Neural cell (in vitro differentiated cells): ENCODE measurements around the gene LYAR. TPM values are rescaled to one million over a fixed set of nuclear protein-coding genes. Genes with fewer than 3 reads are reported as not detected.
"Not testable (repeated sequence)": the region's sequence is repeated elsewhere in the genome, so short reads cannot be mapped to it uniquely, and the experiment has no call there.

Experiments used
- H2AFZ ChIP-seq: fragments of 200-600, 300-800 bp; sonication (generic), shearing (Covaris generic); 2 replicates; pipeline ENCODE4 v1.6.0; 2014; ENCODE audit warnings: low read depth, mild to moderate bottlenecking, antibody characterized with exemption, low read length, moderate library complexity
- H3F3A ChIP-seq: fragments of 200-600 bp; shearing (Covaris generic); 2 replicates; pipeline ENCODE4 v1.6.1; 2016; ENCODE audit warnings: mild to moderate bottlenecking, moderate library complexity, mixed read lengths, antibody characterized with exemption, low read length; ENCODE audit not compliant: insufficient read depth, poor library complexity, severe bottlenecking
- H3K27ac ChIP-seq: fragments of 200-600, 300-800 bp; sonication (generic), shearing (Covaris generic); 2 replicates; pipeline ENCODE4 v1.5.1; 2014; ENCODE audit warnings: mild to moderate bottlenecking, low read length, moderate library complexity
- H3K27me3 ChIP-seq: fragments of 300-800, 200-600 bp; sonication (generic), shearing (Covaris generic); 2 replicates; pipeline ENCODE4 v1.6.0; 2014; ENCODE audit warnings: mild to moderate bottlenecking, low read depth, low read length, moderate library complexity; ENCODE audit not compliant: insufficient read depth
- H3K36me3 ChIP-seq: fragments of 300-800, 200-600 bp; sonication (generic), shearing (Covaris generic); 2 replicates; pipeline ENCODE4 v1.5.1; 2014; ENCODE audit warnings: mild to moderate bottlenecking, antibody characterized with exemption, low read length, moderate library complexity; ENCODE audit not compliant: insufficient read depth
- H3K4me2 ChIP-seq: fragments of 300-800, 200-600 bp; sonication (generic), shearing (Covaris generic); 2 replicates; pipeline ENCODE4 v1.6.0; 2014; ENCODE audit warnings: mild to moderate bottlenecking, low read length
- H3K4me3 ChIP-seq: fragments of 300-800, 200-600 bp; sonication (generic), shearing (Covaris generic); 2 replicates; pipeline ENCODE4 v1.5.1; 2014; ENCODE audit warnings: mild to moderate bottlenecking, low read length, moderate library complexity
- H3K79me2 ChIP-seq: fragments of 200-600 bp; shearing (Covaris generic); replicated peaks from 2 replicates; pipeline ENCODE4 v1.6.0; 2014; ENCODE audit warnings: mild to moderate bottlenecking, low read length, moderate library complexity; ENCODE audit not compliant: insufficient read depth
- H3K9ac ChIP-seq: fragments of 300-800, 200-600 bp; sonication (generic), shearing (Covaris generic); 2 replicates; pipeline ENCODE4 v1.6.1; 2016; ENCODE audit warnings: mild to moderate bottlenecking, low read length, mixed read lengths
- H3K9me2 ChIP-seq: fragments of 200-600 bp; shearing (Covaris generic); 2 replicates; pipeline ENCODE4 v1.6.1; 2016; ENCODE audit warnings: mild to moderate bottlenecking, low read length, mixed read lengths; ENCODE audit not compliant: insufficient read depth
- H3K9me3 ChIP-seq: fragments of 200-600, 300-800 bp; sonication (generic), shearing (Covaris generic); 2 replicates; pipeline ENCODE4 v1.6.1; 2016; ENCODE audit warnings: mild to moderate bottlenecking, mixed run types, low read length, moderate library complexity, mixed read lengths
- H4K20me1 ChIP-seq: fragments of 200-600 bp; shearing (Covaris generic); 2 replicates; pipeline ENCODE4 v1.6.1; 2016; ENCODE audit warnings: mild to moderate bottlenecking, mixed run types; ENCODE audit not compliant: insufficient read depth
- EP300 ChIP-seq: fragments of 450-650 bp; conservative IDR thresholded peaks from 2 replicates; pipeline ENCODE4 v1.6.1; 2014; ENCODE audit warnings: antibody characterized with exemption, mild to moderate bottlenecking, moderate library complexity; ENCODE audit not compliant: poor library complexity, severe bottlenecking
- EZH2 ChIP-seq: fragments of 200-600, 300-800 bp; shearing (Covaris generic), sonication (generic); IDR thresholded peaks from 2 replicates; pipeline ENCODE4 v1.6.1; 2014; ENCODE audit warnings: antibody characterized with exemption, low read length, borderline replicate concordance, mild to moderate bottlenecking; ENCODE audit not compliant: insufficient read depth, poor library complexity, severe bottlenecking
- MXI1 ChIP-seq: fragments of 450-650 bp; conservative IDR thresholded peaks from 2 replicates; pipeline ENCODE4 v1.6.1; 2014; ENCODE audit warnings: antibody characterized with exemption, mild to moderate bottlenecking; ENCODE audit not compliant: poor library complexity, severe bottlenecking
- POLR2AphosphoS5 ChIP-seq: IDR thresholded peaks from 2 replicates; pipeline ENCODE4 v1.6.1; 2012
- RAD21 ChIP-seq: fragments of 450-650 bp; conservative IDR thresholded peaks from 2 replicates; pipeline ENCODE4 v1.6.1; 2014; ENCODE audit warnings: antibody characterized with exemption, mild to moderate bottlenecking, moderate library complexity
- REST ChIP-seq: IDR thresholded peaks from 2 replicates; pipeline ENCODE4 v1.6.1; 2012; ENCODE audit warnings: borderline replicate concordance
- SMC3 ChIP-seq: fragments of 450-650 bp; conservative IDR thresholded peaks from 2 replicates; pipeline ENCODE4 v1.6.1; 2014; ENCODE audit warnings: antibody characterized with exemption, mild to moderate bottlenecking, moderate library complexity; ENCODE audit not compliant: poor library complexity
- TAF1 ChIP-seq: IDR thresholded peaks from 2 replicates; pipeline ENCODE4 v1.6.1; 2012; ENCODE audit warnings: low read depth
- polyA plus RNA-seq: library from polyadenylated mRNA; depleted of rRNA; stranded (reverse); fragments of >200 nt; gene quantifications from 2 replicates; pipeline ENCODE4 v1.2.3, GENCODE V29; 2014
- TF ChIP-seq, protein P1 (sequence below): fragments of 450-650 bp; IDR thresholded peaks from 2 replicates; pipeline ENCODE4 v1.5.1; 2014; ENCODE audit warnings: antibody characterized with exemption, mild to moderate bottlenecking, moderate library complexity; ENCODE audit not compliant: poor library complexity, severe bottlenecking

LYAR gene
- polyA plus RNA-seq, 1 donor from 2014 or later: 14.7 TPM

DNA sequence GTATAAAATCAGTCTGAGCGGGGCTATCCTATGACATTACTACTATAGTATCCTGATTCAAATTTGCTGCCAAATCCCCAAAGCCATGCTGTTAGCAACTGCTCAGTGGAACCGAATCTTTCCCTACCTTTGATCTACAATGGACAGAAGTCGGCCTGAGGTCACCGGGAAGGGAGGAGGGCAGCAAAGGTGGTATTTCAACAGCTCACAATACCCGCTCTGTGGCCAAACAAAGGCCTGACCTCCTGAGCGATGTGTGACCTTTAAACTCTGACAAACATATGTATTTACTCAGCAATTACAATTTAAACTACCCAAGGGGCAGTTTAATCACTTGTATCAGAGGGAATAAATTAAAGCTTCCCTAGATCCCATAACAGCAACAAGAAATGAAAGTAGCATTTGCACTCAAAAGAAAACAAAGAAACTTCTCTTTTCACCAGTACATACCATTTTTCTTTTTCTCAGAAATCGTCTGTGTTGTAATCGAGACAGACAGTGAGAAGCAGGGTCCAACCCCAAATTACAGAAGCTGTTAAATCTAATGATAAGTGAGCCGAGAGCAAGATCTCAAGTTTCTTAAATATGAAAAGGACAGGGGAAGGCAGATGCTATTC, 30.4 kb downstream of the LYAR start:
- Histone ChIP-seq H3K27me3 (no peaks in the 10 kb centered on the region), H3K4me2 (no peak overlapping the region), H2AFZ (no peak overlapping the region), H3K4me3 (no peak overlapping the region), H3K36me3 (no peaks in the 10 kb centered on the region), H3K27ac (no peak overlapping the region), H3K9me3 (no peaks in the 10 kb centered on the region), H3F3A (no peaks in the 10 kb centered on the region), H3K9me2 (no peaks in the 10 kb centered on the region), H3K79me2 (no peaks in the 10 kb centered on the region), H3K9ac (no peak overlapping the region), H4K20me1 (no peaks in the 10 kb centered on the region)
- TF ChIP-seq TAF1 (no peak), EP300 (no peak), POLR2AphosphoS5 (no peak), EZH2 (no peak), RAD21 (no peak), SMC3 (no peak), MXI1 (no peak), REST (no peak)
- TF ChIP-seq, protein P1, sequence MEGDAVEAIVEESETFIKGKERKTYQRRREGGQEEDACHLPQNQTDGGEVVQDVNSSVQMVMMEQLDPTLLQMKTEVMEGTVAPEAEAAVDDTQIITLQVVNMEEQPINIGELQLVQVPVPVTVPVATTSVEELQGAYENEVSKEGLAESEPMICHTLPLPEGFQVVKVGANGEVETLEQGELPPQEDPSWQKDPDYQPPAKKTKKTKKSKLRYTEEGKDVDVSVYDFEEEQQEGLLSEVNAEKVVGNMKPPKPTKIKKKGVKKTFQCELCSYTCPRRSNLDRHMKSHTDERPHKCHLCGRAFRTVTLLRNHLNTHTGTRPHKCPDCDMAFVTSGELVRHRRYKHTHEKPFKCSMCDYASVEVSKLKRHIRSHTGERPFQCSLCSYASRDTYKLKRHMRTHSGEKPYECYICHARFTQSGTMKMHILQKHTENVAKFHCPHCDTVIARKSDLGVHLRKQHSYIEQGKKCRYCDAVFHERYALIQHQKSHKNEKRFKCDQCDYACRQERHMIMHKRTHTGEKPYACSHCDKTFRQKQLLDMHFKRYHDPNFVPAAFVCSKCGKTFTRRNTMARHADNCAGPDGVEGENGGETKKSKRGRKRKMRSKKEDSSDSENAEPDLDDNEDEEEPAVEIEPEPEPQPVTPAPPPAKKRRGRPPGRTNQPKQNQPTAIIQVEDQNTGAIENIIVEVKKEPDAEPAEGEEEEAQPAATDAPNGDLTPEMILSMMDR: no peak

DNA sequence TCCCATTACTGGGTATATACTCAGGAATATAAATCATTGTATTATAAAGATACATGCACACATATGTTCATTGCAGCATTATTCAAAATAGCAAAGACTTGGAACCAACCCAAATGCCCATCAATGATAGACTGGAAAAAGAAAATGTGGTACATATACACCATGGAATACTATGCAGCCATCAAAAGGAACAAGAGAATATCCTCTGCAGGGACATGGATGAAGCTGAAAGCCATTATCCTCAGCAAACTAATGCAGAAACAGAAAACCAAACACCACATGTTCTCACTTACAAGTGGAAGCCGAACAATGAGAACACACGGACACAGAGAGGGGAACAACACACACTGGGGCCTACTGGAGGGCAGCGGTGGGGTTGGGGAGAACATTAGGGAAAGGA, 32.2 kb downstream of the LYAR start:
- not testable (repeated sequence) for H3K4me3 ChIP-seq, H4K20me1 ChIP-seq, H3K27me3 ChIP-seq, H3F3A ChIP-seq, H3K9me2 ChIP-seq, H3K9ac ChIP-seq, H3K4me2 ChIP-seq, H3K79me2 ChIP-seq, H3K36me3 ChIP-seq, H3K27ac ChIP-seq, H3K9me3 ChIP-seq, H2AFZ ChIP-seq

GRCh38 chr4:4256799-4257198, 33.2 kb downstream of the LYAR start:
- Histone ChIP-seq H2AFZ (no peak overlapping the region), H3K36me3 (no peaks in the 10 kb centered on the region), H3K9me2 (no peaks in the 10 kb centered on the region), H3K27ac (no peak overlapping the region), H3F3A (no peaks in the 10 kb centered on the region), H3K9me3 (no peaks in the 10 kb centered on the region), H3K27me3 (no peaks in the 10 kb centered on the region), H3K4me3 (no peak overlapping the region), H4K20me1 (no peaks in the 10 kb centered on the region), H3K9ac (no peak overlapping the region), H3K4me2 (no peak overlapping the region), H3K79me2 (no peaks in the 10 kb centered on the region)
- TF ChIP-seq RAD21 (no peak), EP300 (no peak), SMC3 (no peak), MXI1 (no peak), EZH2 (no peak), REST (no peak), POLR2AphosphoS5 (no peak), TAF1 (no peak)
- TF ChIP-seq, protein P1: no peak
